ENCODE results near the gene KRTCAP2.
A peak's percentile ranks its signal among the peaks of the same experiment; 100 is the strongest.
"Not testable (repeated sequence)": the region's sequence is repeated elsewhere in the genome, so short reads cannot be mapped to it uniquely, and the experiment has no call there.

Gene KRTCAP2

DNA sequence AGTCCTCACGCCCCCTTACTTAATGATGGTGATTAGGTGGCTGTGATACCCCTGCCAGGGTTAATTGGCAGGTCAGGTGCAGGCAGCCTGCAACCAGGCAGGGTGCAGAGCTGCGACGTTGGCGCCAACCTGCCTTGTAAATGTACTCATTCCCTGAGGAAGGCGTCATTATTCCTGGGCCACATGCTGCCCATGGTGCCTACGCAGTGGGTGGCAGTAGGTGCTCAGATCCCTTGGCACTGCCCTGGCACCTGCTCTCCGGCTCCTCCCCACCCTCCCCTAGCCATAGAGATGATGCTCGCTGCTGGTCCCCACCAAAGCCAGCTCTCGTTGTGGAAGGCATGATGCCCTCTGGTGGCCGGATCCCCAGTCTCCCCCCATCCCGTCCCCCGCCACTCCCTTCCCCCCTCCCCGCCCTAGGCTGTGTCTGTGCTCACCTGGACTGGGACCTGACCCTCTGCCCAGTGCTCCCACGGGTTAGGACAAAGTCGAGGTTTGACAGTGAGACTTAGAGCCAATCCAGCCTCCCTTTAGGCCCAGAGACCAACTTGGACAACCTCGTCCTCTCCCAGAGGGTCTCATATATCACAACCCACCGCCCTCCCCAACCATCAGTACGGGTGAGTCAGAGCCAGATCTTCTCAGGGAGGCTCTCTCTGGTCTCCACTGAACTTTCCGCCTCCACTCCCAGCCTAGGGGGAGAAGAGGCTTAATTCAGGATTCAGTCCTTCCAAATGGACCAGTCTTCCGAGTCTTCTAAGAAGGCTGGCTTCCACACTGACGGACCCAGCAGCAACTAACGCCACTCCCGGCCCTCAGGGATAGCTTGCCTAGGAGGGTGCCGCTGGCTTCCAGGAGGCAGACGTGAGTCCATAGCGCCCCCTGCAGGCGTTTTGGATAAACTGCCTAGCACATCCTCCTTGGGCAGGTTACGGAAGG is 5.7 kb downstream of the KRTCAP2 start:
- peak; percentile 80 to 90 for DNase-seq

DNA sequence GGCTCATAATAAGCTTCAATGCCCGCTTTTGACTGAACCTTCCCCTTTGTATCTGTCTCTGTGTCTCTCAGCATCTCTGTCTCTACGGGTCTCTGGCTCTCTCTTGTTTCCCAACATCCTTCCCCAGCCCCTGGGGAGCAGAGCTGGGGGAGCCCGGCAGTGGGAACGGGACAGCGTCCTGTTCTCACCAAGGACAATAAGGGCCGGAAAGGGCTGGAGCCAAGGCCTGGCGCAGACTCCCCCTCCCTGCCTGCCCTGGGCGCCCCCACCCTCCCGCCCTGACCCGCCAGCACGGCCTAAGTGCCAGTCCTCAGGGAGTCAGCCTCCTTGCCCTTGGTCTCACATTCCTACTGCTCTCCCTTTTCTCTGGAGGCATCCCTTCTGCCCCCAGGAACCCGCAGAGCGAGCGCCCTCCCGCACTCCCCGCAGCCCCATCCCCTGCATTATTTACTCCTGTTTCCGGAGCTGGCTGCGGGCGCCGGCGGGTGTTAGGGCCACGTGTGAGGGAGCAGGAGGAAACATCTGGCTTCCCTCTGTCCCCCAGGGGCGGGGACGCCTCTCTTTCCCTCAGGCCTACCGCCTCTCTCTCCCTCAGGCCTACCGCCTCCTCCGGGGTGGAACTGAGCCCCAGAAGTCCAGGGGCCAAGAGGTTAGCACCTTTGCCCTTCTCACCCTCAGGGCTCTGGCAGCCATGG is 6.5 kb downstream of the KRTCAP2 start:
- DNase-seq: no peak

DNA sequence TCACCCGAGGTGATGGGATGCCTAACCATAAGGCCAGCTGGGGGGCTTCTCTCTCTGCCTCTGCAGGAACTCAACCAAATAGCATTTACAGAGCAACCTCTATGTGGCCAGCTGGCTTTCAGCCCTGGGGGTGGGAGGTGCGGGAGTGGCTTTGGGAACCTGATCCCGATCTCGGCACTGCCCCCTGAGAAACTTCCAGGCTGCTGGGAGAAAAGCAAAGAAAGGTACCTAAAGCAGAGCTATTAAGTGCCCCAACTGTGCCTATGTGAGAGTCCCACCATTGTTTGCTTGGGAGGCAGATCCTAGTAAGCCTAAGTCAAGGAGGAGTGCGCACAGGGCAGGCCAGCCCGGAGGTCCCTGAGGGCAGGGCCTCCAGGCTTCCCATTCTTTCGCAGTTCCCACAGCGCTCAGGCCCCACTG is 7.0 kb downstream of the KRTCAP2 start:
- DNase-seq: no peak

DNA sequence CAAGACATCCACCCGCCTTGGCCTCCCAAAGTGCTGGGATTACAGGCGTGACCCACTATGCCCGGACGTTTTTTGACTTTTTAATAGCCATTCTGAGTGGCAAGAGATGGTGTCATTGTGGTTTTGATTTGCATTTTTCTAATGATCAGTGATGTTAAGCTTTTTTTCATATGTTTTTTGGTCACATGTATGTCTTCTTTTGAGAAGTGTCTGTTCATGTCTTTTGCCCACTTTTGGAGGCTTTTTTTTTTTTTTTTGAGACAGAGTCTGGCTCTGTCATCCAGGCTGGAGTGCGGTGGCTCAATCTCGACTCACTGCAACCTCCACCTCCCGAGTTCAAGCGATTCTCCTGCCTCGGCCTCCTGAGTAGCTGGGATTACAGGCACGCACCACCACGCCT is 8.5 kb downstream of the KRTCAP2 start:
- not testable (repeated sequence) for DNase-seq

DNA sequence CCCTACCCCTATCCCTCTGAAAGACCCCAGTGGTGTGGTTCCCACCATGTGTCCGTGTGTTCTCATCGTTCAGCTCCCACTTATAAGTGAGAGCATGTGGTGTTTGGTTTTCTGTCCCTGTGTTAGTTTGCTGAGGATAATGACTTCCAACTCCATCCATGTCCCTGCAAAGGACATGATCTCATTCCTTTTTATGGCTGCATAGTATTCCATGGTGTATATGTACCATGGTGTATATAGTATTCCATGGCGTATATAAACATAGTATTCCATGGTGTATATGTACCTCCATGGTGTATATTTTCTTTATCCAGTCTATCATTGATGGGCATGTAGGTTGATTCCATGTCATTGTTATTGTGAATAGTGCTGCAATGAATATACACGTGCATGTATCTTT is 9.3 kb downstream of the KRTCAP2 start:
- DNase-seq: not testable (repeated sequence)

DNA sequence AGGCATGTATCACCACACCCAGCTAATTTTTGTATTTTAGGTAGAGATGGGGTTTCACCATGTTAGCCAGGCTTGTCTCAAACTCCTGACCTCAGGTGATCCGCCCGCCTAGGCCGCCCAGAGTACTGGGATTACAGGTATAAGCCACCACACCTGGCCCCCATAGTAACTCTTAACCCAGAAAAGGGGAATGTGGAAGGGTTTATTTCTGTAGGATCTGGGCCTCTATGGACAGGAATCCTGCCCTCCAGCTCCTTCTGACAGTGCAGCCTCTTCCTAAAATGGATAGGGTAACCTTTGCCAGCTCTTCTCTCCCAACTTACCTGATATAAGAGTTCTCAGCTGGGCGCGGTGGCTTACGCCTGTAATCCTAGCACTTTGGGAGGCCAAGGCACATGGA is 10.5 kb downstream of the KRTCAP2 start:
- not testable (repeated sequence) for DNase-seq

DNA sequence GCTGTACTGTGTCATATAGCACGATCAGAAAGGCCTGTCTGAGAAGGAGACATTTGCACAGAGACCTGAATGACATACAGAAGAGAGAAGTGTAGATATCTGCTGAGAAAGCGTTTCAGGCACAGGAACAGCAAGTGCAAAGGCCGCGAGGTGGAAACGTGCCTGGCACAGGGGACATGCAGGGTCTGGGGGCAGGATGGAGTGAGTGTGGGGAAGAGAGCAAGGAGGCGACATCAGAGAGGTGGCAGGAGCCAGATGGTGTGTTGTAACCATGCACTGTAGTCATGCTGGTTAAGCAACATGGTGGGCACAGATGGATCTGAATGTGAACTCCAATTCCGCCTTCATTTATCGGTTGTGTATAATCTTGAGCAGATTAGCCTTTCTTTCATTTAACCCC is 13.0 kb downstream of the KRTCAP2 start:
- no peak for DNase-seq

DNA sequence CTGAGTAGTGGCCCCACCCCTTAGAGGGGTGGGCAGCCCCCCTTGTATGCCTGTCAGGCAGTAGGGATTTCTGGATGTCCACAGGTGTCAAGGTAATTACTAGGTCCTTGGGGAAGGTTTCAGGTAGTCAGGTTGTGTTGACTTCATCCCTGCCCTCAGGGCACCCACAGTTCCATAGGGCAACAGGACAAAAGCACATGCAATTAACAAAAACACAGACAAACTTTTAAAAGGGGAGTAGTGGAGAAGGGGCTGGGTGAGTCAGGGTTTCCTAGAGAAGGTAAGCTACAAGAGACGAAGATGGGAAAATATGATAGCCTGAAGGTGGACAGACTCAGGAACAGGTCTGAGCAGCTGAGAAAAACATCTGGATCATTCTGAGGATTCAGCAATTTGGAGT is 14.1 kb downstream of the KRTCAP2 start:
- DNase-seq: no peak

DNA sequence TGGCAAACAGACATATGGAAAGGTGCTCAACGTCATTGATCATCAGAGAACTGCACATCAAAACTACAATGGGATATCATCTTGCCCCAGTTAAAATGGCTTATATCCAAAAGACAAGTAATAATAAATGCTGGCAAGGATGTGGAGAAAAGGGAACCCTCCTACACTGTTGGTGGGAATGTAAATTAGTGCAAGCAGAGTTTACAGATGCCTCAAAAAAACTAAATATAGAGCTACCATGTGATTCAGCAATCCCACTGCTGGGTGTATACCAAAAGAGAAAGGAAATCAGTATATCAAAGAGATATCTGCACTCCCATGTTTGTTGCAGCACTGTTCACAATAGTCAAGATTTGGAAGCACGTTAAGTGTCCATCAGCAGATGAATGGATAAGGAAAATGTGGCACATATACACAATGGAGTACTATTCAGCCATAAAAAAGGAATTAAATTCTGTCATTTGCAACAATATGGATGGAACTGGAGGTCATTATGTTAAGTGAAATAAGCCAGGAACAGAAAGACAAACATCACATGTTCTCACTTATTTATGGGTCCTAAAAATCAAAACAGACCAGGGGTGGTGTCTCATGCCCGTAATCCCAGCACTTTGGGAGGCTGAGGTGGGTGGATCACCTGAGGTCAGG is 17.0 kb downstream of the KRTCAP2 start:
- not testable (repeated sequence) for DNase-seq

DNA sequence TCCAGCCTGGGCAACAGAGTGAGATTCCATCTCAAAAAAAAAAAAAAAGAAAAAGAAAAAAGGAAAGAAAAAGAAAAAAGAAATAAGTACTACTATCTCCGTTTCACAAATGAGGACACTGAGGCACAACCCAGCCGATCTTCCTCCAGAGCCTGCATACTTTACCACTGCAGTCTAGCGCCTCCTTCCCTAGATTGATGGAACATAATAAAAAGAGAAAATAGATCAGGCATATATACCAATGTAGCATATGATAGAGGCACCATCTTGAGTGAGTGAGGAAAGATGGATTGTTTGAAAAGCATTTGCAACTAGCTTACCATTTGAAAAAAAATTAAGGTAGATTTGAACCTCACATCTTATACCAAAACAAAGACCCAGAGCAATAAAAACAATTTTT is 27.6 kb downstream of the KRTCAP2 start:
- no peak for DNase-seq

DNA sequence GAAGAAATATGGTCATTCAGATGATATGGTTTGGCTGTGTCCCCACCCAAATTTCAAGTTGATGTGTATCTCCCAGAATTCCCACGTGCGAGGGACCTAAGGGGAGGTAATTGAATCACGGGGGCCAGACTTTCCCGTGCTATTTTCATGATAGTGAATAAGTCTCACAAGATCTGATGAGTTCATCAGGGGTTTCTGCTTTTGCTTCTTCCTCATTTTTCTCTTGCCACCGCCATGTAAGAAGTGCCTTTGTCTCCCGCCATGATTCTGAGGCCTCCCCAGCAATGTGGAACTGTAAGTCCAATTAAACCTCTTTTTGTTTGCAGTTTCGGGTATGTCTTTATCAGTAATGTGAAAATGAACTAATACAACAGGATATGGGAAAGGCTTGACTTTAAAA is 31.4 kb downstream of the KRTCAP2 start:
- no peak for DNase-seq

DNA sequence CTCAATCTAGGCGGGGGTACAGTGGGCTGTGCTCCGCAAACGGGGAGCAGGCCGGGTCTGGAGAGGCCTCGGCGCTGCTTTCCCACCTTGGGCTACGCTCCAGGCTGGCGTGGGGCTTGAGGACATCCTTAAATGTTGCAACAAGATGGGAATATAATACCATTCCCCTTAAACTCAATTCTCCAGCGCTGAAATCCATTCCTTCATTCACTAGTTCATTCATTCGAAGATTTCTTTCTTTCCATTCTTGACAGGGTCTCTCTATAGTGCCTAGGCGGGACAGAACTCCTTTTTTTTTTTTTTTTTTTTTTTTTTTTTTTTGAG is 32.5 kb downstream of the KRTCAP2 start:
- DNase-seq: no peak

DNA sequence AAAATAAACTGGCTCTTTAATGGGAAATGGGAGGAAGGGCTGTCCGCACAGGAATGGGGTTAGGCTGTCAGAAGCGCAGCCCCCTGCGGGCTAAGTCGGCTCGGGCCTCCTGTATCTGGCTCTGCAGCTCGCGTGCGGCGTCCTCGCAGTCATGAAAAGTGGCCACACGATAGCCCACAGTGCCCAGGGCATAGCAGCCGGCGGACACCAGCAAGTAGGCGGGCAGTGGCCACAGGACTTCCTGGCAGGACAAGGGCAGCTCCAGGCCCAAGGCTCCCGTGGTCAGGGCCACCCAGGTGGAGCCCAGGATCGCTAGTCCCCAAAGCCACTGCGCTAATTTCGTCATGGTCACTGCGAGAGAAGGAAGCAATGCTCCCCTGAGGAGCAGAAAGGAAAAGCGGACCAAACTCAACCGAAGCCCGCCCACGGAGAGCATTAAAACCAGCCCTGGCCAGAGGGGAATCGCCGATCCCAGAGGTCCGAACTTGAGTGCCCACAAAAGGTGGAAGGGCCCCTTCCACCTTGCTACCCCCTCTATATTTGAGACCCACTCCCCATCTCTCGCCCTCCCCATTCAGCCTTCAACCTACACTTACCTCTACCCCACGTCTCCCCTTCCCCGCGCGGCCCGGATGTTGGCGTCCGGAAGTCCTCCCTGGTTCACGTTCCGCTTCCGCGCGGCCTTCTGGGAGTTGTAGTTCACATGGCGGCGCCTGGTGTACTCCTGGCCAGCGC is 33.0 kb downstream of the KRTCAP2 start, which contains the start of gene DPM3:
DPM3 (minus strand) TSS at position 637 of the 735 bp plus-strand sequence; CDS start at position 346, 291 bp downstream.
- peak; percentile 67 to 75 for DNase-seq

DNA sequence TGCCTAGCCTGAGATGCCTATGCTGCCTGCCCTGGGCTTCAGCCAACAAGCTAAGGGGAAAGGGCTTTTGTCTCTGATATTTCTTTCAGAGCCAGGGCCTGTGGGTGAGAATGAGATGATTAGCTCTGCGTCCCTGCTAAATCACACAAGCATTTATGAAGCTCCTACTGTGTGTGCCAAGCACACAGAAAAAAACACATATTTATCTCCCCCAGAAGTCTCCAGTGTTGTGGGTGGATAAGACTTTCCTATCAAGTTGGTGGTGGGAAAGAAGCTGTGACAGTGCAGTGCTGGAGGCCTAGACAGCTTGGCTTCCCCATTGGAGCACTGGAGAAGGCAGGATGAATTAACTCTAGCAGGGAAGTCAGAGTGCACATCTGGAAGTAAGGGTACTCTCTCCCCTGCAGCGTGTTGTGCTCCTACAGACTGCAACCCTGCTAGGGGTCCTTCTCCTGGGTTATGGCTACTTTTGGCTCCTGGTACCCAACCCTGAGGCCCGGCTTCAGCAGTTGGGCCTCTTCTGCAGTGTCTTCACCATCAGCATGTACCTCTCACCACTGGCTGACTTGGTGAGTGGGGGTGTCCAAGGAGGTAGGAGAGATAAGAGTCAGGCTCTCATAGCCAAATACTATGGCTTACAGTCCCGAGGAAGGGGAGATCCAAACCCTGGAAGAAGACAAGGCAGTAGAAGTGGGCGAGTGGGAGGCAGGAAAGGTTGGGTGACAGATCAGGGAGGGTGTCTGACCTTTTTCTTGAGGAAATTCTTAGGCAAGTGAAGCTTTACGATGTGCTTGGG is 35.8 kb downstream of the KRTCAP2 start:
- DNase-seq: no peak

DNA sequence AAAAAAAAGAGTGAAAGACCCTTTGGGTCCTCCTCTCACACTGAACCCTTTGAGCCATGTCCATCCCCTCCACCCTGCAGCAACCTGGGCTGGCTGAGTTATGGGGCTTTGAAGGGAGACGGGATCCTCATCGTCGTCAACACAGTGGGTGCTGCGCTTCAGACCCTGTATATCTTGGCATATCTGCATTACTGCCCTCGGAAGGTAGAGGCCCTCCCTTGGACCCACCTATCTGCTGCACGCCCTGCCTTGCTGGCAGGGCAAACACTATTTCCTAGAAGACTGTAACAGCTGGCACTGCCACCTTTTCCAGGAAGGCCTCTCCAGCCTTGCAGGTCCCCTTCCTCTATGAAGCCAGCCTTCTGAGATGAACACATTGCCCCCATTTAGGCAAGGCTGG is 36.4 kb downstream of the KRTCAP2 start:
- DNase-seq: no peak

DNA sequence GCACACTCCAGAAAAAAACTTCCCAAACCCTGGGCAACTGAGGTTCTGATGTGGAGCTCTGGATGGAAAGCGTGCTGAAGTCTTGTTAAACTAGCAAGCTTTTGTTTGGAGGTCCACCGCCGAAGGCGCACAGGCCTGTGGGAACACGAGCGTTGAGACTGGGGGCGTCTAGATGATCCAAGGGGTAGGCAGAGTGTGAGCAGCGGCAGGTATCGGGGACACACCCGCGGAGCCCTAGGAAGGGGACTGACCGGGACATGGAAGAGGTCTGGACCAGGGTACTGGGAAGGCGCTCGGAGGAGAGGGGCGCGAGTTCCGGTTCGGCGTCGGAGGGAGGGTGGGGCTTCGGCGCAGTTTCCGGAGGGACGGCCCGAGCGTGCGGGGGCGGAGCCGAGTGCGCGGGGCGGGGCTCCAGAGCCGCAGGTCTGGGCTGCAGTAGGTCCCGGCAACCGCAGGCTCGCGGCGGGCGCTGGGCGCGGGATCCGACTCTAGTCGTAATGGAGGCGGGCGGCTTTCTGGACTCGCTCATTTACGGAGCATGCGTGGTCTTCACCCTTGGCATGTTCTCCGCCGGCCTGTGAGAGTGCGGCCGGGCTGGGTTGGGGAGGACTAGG is 37.6 kb downstream of the KRTCAP2 start, which contains the start of gene SLC50A1:
SLC50A1 (plus strand) TSS at position 438 of the 614 bp plus-strand sequence; CDS start at position 498, 60 bp downstream.
- DNase-seq: peak; percentile 80 to 92

DNA sequence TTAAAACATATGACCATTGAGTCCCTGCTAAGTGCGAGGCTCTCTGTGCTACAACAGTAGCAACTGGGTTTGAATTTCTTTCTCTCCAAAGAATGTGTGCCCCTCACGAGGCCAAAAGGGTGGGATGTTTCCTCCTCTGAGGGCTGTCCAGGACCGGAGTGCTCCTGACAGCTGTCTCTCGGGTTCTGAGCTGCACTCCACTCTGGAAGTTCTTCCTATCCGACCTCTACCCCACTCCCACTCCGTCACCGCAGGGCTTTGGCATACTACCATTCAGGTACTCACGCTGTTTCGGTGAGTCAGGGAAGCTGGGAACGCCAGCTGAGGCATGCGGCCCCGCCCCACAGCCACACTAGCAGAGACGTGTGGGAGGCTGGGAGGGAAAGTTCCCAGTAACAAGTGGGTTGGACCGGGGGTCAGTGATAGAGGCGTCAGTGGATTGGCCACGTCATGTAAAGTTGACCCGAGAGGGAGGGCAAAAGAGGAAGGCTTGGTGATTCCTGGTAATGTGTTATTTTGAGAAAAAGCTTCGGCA is 38.2 kb downstream of the KRTCAP2 start:
- DNase-seq: peak in 1 of 2 experiments; percentile 23

DNA sequence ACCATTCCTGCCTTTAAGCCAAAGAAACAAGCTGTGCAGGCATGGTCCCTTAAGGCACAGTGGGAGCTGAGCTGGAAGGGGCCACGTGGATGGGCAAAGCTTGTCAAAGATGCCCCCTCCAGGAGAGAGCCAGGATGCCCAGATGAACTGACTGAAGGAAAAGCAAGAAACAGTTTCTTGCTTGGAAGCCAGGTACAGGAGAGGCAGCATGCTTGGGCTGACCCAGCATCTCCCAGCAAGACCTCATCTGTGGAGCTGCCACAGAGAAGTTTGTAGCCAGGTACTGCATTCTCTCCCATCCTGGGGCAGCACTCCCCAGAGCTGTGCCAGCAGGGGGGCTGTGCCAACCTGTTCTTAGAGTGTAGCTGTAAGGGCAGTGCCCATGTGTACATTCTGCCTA is 38.8 kb downstream of the KRTCAP2 start:
- DNase-seq: no peak

DNA sequence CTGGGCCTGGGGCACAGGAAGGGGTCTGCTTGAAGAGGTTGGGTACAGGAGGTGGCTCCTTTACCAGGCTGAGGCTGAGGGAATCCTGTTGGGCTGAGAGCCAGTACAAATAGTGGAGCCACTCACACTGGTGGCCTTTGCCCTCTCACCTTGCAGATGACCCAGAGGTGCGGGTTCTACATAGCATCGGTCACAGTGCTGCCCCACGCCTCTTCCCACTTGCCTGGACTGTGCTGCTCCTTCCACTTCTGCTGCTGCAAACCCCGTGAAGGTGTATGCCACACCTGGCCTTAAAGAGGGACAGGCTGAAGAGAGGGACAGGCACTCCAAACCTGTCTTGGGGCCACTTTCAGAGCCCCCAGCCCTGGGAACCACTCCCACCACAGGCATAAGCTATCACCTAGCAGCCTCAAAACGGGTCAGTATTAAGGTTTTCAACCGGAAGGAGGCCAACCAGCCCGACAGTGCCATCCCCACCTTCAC is 39.3 kb downstream of the KRTCAP2 start:
- DNase-seq: no peak

DNA sequence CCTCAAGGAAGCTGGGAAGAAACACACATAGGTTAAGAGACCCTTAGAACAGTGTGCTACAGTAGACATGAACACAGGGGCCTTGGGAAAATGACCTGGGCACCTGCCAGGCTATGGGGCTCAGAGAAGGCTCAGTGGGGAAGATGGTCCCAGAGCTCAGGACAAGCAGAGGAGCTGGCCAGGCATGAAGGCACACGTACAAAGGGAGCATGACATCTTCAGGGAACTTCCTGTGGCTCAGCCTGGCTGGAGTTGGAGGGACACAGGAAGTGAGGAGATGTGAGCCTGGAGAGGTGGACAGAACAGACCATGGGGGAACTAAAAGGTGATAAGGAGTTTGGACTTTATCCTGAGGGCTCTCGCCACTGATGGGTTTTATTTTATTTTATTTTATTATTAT is 41.2 kb downstream of the KRTCAP2 start:
- DNase-seq: no peak

DNA sequence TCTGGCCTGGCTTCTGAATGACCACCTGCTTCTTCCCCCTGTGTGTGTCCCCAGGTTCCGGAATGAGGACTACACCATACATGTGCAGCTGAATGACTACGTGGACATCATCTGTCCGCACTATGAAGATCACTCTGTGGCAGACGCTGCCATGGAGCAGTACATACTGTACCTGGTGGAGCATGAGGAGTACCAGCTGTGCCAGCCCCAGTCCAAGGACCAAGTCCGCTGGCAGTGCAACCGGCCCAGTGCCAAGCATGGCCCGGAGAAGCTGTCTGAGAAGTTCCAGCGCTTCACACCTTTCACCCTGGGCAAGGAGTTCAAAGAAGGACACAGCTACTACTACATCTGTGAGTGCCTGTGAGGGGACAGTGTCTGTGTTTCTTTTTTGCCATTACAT is 41.8 kb downstream of the KRTCAP2 start:
- DNase-seq: no peak

Measured in NCI-H524 (cell line).